GM12874 (cell line): Measurements from ENCODE around the gene HDAC8.

Experiments used
- TF ChIP-seq, protein P1 (sequence below): IDR thresholded peaks from 2 replicates; pipeline ENCODE4 v1.5.1; 2011; ENCODE audit warnings: low read depth, mild to moderate bottlenecking, control low read depth, low read length, moderate library complexity; ENCODE audit not compliant: insufficient read depth

The HDAC8 gene

GRCh38 chrX:72584163-72584562 lies 11.5 kb upstream of the HDAC8 start:
- TF ChIP-seq, protein P1, sequence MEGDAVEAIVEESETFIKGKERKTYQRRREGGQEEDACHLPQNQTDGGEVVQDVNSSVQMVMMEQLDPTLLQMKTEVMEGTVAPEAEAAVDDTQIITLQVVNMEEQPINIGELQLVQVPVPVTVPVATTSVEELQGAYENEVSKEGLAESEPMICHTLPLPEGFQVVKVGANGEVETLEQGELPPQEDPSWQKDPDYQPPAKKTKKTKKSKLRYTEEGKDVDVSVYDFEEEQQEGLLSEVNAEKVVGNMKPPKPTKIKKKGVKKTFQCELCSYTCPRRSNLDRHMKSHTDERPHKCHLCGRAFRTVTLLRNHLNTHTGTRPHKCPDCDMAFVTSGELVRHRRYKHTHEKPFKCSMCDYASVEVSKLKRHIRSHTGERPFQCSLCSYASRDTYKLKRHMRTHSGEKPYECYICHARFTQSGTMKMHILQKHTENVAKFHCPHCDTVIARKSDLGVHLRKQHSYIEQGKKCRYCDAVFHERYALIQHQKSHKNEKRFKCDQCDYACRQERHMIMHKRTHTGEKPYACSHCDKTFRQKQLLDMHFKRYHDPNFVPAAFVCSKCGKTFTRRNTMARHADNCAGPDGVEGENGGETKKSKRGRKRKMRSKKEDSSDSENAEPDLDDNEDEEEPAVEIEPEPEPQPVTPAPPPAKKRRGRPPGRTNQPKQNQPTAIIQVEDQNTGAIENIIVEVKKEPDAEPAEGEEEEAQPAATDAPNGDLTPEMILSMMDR: no peak

DNA sequence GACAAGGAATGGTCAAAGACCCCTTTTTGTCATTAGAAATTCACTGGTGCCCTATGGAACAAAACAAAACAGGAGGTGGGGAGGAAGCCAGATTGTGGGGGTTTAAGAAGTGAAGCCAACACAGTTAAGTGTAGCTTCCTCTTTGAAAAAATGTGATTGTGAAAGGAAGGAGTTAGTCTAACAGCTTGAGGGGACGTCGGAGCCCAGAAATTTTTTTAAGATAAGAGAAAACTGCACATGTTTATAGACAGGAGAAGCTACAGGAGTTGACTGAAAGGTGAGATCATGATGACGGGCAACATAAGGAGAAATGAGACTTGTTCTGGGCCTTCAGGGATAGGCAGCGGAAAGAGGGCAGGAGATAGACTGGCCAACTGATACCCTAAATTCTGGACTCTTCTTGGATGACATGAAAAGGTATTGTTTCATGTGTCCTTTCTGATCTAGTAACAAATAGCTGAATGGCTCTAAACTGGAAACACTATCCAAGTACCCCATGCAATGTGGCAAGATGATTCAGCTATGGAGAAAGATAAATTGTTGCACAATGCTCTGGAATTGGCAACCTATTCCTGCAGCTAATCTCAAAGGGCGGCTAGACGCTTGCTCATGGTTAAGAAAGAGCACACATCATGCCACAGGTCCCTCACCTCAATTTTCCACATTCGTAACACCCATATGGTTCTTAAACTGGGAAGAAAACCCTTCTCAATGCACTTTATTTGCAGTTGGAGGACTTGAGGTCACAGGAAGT lies 3.7 kb upstream of the HDAC8 start:
- TF ChIP-seq, protein P1: no peak

DNA sequence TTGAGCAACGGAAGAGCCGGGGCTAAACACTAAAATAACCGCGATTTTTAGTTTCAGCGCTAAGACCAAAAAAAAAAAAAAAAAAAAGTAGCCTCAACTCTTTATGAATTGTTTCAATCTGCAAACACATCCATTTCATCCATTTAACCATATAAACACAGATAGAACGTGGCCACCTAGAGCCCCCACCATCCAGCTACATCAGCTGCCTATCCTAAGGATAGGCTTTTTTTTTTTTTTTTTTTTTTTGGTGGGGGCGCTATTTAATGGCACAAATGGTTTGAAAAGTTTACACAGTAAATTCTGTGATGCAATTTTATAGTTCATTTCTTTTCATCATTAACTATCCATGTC lies 492 bp upstream of the HDAC8 start:
- TF ChIP-seq, protein P1: no peak

DNA sequence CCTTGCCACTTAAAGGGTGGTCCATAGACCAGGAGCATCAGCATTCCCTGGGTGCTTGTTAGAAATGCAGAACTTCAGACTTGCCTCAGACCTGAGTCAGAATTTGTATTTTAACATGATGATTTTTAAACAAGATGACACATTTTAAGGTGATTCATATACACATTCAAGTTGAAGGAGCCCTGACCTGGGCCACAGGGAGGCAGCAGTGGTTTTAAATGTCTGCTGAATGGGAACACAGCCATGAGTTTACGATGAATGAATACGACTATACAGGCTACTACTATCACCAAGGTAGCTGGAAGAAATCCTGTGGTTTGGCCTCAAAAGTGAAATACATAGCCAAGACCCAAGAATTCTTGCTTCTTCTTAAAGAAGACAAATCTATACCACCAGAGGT lies 2.9 kb downstream of the HDAC8 start:
- TF ChIP-seq, protein P1: no peak

- TF ChIP-seq, protein P1: no peak
These were observed 4.1 kb downstream of the HDAC8 start for GRCh38 chrX:72568406-72569092.

GRCh38 chrX:72566448-72566847 lies 6.2 kb downstream of the HDAC8 start:
- TF ChIP-seq, protein P1: no peak

DNA sequence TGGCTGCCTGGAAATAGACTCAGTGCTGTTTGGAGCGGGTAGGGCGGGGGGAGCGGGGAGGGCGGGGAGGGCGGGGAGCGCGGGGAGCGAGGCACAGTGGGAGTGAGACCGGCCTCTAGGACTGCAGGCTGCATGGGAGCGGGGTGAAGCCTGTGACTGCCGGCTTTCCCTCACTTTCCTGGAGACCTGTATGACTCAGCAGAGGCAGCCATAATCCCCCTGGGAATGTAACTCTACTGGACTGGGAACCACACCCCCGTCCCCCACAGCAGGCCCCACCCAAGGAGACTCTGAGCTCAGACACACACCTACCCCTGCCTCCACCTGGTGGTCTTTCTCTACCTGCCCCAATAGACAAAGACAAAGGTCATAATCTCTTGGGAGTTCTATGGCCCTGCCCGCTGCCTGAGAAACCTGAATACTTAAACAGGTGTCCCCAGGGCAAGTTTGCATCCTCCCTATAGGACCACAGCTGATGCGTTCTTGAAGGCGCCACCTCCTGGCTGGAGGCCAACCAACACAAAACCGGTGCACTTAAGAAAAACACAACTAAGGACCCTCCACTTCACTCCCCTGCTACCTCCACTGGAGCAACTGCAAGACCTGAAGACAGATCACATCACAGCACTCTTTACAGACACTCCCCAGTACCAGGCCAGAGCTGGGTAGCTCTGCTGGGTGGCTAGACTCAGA lies 18.0 kb downstream of the HDAC8 start:
- TF ChIP-seq, protein P1: peak; percentile 21; the same call in 1 of the 2 replicates
